Measurements from ENCODE around the gene KHDRBS2.

DNA sequence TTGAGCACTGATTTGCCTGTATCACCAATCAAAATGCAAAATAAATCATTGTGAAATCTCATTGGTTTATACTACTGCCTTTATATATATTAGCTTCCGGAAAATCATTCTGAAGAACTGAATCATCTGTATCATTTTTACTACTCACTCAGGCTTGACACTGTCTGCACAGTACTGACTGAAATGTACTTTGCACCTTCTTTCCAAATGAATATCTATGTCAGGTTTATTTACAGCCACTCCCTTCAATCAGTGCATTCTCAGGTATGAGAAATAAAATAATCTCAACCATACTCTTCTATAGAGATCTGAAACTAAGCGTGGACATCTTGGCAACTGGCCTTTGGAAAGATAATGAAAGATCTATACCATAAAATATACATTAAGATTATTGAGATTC, 2.7 kb downstream of the KHDRBS2 start:
- TF ChIP-seq POLR2AphosphoS5 (IDR thresholded peaks at IDR 0.05; ENCODE audit: insufficient read depth, low read depth, low read length) (no peak), POLR2A (IDR thresholded peaks at IDR 0.05; ENCODE audit: low read depth, low read length) (no peak), GATA2 (IDR thresholded peaks at IDR 0.05; ENCODE audit: insufficient read depth, insufficient read length, low read depth, low read length) (no peak)
- TF ChIP-seq, protein P1, sequence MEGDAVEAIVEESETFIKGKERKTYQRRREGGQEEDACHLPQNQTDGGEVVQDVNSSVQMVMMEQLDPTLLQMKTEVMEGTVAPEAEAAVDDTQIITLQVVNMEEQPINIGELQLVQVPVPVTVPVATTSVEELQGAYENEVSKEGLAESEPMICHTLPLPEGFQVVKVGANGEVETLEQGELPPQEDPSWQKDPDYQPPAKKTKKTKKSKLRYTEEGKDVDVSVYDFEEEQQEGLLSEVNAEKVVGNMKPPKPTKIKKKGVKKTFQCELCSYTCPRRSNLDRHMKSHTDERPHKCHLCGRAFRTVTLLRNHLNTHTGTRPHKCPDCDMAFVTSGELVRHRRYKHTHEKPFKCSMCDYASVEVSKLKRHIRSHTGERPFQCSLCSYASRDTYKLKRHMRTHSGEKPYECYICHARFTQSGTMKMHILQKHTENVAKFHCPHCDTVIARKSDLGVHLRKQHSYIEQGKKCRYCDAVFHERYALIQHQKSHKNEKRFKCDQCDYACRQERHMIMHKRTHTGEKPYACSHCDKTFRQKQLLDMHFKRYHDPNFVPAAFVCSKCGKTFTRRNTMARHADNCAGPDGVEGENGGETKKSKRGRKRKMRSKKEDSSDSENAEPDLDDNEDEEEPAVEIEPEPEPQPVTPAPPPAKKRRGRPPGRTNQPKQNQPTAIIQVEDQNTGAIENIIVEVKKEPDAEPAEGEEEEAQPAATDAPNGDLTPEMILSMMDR (IDR thresholded peaks at IDR 0.05; ENCODE audit: extremely low read depth in 1 of 2, insufficient read depth in 1 of 2, low read depth in 1 of 2, low read length in 2 of 2) = no peak
- TF ChIP-seq, protein P2, sequence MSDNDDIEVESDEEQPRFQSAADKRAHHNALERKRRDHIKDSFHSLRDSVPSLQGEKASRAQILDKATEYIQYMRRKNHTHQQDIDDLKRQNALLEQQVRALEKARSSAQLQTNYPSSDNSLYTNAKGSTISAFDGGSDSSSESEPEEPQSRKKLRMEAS (IDR thresholded peaks at IDR 0.05; ENCODE audit: insufficient read depth, insufficient read length) = no peak

Measured in endothelial cell of umbilical vein (primary cell).